SKM-1 (cell line): ENCODE results near the gene IL4R.

Source experiments
- DNase-seq: peaks from one replicate; lab custom pipeline; 2025; ENCODE audit not compliant: unreplicated experiment; lab: John Stamatoyannopoulos, UW

IL4R gene

GRCh38 chr16:27314161-27314723 lies 468 bp downstream of the IL4R start:
- no peak for DNase-seq

- DNase-seq = no peak
Observed at GRCh38 chr16:27314986-27315332, 1.2 kb downstream of the IL4R start.

GRCh38 chr16:27315333-27316037 lies 1.7 kb downstream of the IL4R start:
- DNase-seq = peak; percentile 44

- no peak for DNase-seq
Observed at GRCh38 chr16:27316038-27316680, 2.4 kb downstream of the IL4R start.

- DNase-seq = no peak
Observed at GRCh38 chr16:27317320-27317719, 3.5 kb downstream of the IL4R start.

GRCh38 chr16:27317738-27318391 lies 4.1 kb downstream of the IL4R start:
- DNase-seq = no peak

- peak; percentile 85 for DNase-seq
Observed at GRCh38 chr16:27318392-27319256, 4.8 kb downstream of the IL4R start.

- no peak for DNase-seq
Observed at GRCh38 chr16:27319257-27319965, 5.6 kb downstream of the IL4R start.

GRCh38 chr16:27320261-27321012 lies 6.7 kb downstream of the IL4R start:
- no peak for DNase-seq

- DNase-seq = no peak
Observed at GRCh38 chr16:27321013-27321915, 7.5 kb downstream of the IL4R start.

GRCh38 chr16:27322858-27323780 lies 9.3 kb downstream of the IL4R start:
- DNase-seq = no peak

- no peak for DNase-seq
Observed at GRCh38 chr16:27323781-27324561, 10.2 kb downstream of the IL4R start.

- no peak for DNase-seq
Observed at GRCh38 chr16:27324851-27325301, 11.1 kb downstream of the IL4R start.

GRCh38 chr16:27325736-27326135 lies 12.0 kb downstream of the IL4R start:
- DNase-seq = no peak

- DNase-seq = no peak
Observed at GRCh38 chr16:27326251-27326650, 12.5 kb downstream of the IL4R start.

- peak; percentile 90 for DNase-seq
Observed at GRCh38 chr16:27326738-27327585, 13.2 kb downstream of the IL4R start.
